HG02763 (cell line): ENCODE results near the gene FAM25C.
"Not testable (repeated sequence)": the region's sequence is repeated elsewhere in the genome, so short reads cannot be mapped to it uniquely, and the experiment has no call there.

Experiments used
- ATAC-seq: cut with Tn5 transposase; IDR thresholded peaks from one replicate; pipeline ENCODE4 v1.9.1; 2021; ENCODE audit warnings: mild to moderate bottlenecking, moderate library complexity; ENCODE audit not compliant: unreplicated experiment

FAM25C gene

GRCh38 chr10:47959677-47960076 is 39.9 kb downstream of the FAM25C start:
- not testable (repeated sequence) for ATAC-seq

- not testable (repeated sequence) for ATAC-seq
Measured at GRCh38 chr10:47957158-47957557, 42.4 kb downstream of the FAM25C start.

GRCh38 chr10:47947424-47947823 is 52.2 kb downstream of the FAM25C start:
- ATAC-seq = not testable (repeated sequence)
